CD8-positive, alpha-beta memory T cell (primary cell): ENCODE results near the gene SEC63. TPM values are rescaled to one million over a fixed set of nuclear protein-coding genes. Genes with fewer than 3 reads are reported as not detected.

Experiments
- CTCF ChIA-PET: fragments of 350-600 bp; sonication (Branson Sonifier 250); formaldehyde crosslinking; loops from one replicate; lab custom pipeline; 2021; ENCODE audit warnings: antibody characterized with exemption; lab: Charles Lee
- POLR2A ChIA-PET: fragments of 350-600 bp; sonication (Branson Sonifier 250); formaldehyde crosslinking; loops from one replicate; lab custom pipeline; 2021; ENCODE audit warnings: antibody characterized with exemption; lab: Charles Lee
- DNase-seq, 5 donors: peaks; one replicate each; pipeline versions ENCODE4 v3.0.0 to v3.0.0-alpha.2; 2020 to 2022; ENCODE audit warnings: mixed read lengths in 1 of 5
- H3K27ac ChIP-seq: one replicate; pipeline ENCODE4 v1.7.0; 2013; ENCODE audit warnings: low read depth, mild to moderate bottlenecking, low read length, moderate library complexity
- H3K27me3 ChIP-seq: 2 replicates; pipeline ENCODE4 v1.7.0; 2013; ENCODE audit warnings: low read length, mild to moderate bottlenecking; ENCODE audit not compliant: insufficient read depth, poor library complexity, severe bottlenecking
- H3K36me3 ChIP-seq: 2 replicates; pipeline ENCODE4 v1.7.0; 2013; ENCODE audit warnings: mild to moderate bottlenecking, low read length, moderate library complexity; ENCODE audit not compliant: insufficient read depth
- H3K4me1 ChIP-seq: 2 replicates; pipeline ENCODE4 v1.7.0; 2013; ENCODE audit warnings: mild to moderate bottlenecking, low read length, moderate library complexity; ENCODE audit not compliant: insufficient read depth
- H3K4me3 ChIP-seq: 2 replicates; pipeline ENCODE4 v1.7.0; 2013; ENCODE audit warnings: mild to moderate bottlenecking, low read length
- H3K9me3 ChIP-seq: 2 replicates; pipeline ENCODE4 v1.7.0; 2013; ENCODE audit warnings: mild to moderate bottlenecking, low read length
- H3K27ac Mint-ChIP-seq, 8 donors: one replicate each; pipeline ENCODE4 v1.8.0; 2020 to 2021; ENCODE audit warnings: mixed read lengths in 8 of 8, mild to moderate bottlenecking in 6 of 8, inconsistent platforms in 3 of 8, moderate library complexity in 3 of 8
- H3K27me3 Mint-ChIP-seq, 2 donors: one replicate each; pipeline ENCODE4 v1.8.0; 2020 to 2021; ENCODE audit warnings: mixed read lengths in 2 of 2, mild to moderate bottlenecking in 1 of 2, moderate library complexity in 1 of 2
- H3K36me3 Mint-ChIP-seq, 3 donors: one replicate each; pipeline ENCODE4 v1.8.0; 2020 to 2021; ENCODE audit warnings: mixed read lengths in 3 of 3, inconsistent platforms in 1 of 3, mild to moderate bottlenecking in 1 of 3
- H3K4me1 Mint-ChIP-seq, 3 donors: one replicate each; pipeline ENCODE4 v1.8.0; 2020 to 2021; ENCODE audit warnings: mixed read lengths in 3 of 3, inconsistent platforms in 1 of 3, mild to moderate bottlenecking in 1 of 3
- H3K4me3 Mint-ChIP-seq, 7 donors: one replicate each; pipeline ENCODE4 v1.8.0; 2020 to 2021; ENCODE audit warnings: mixed read lengths in 7 of 7, mild to moderate bottlenecking in 6 of 7, moderate library complexity in 4 of 7, inconsistent platforms in 2 of 7
- H3K9me3 Mint-ChIP-seq, 5 donors: one replicate each; pipeline ENCODE4 v1.8.0; 2020 to 2022; ENCODE audit warnings: mixed read lengths in 5 of 5, mild to moderate bottlenecking in 3 of 5, moderate library complexity in 2 of 5, inconsistent platforms in 1 of 5
- polyA plus RNA-seq: library from polyadenylated mRNA; unstranded; fragments of 300-500 nt; fragmentation: Illumina TruSeq; gene quantifications from one replicate; pipeline ENCODE4 v1.2.3, GENCODE V29; 2021
- total RNA-seq, 2 experiments: library from RNA; stranded (reverse); gene quantifications; one replicate each; pipeline ENCODE4 v1.2.3, GENCODE V29; 2021

SEC63 gene
- total and polyA plus RNA-seq, 3 experiments from 2014 or later, result 36.4 to 85.1 (median 75.0) TPM

GRCh38 chr6:107820338-107821261 lies 137.4 kb downstream of the SEC63 start:
- CTCF ChIA-PET, result interaction anchor here (0.8 to 4.7 kb wide), 5 partner anchors 13 to 94 kb away, joined by 3 to 65 read pairs (median 4); no protein-coding TSS in a partner anchor
- POLR2A ChIA-PET, result interaction anchor here (0.6 to 5.3 kb wide), 7 partner anchors 34 to 108 kb away, joined by 3 to 27 read pairs (median 3); no protein-coding TSS in a partner anchor
- Histone ChIP-seq H3K9me3 (no peaks in the 10 kb centered on the region), H3K36me3 (no peaks in the 10 kb centered on the region), H3K4me3 (peak overlapping the region; percentile 68), H3K27ac (peak overlapping the region; percentile 92), H3K4me1 (peaks cover 71% of the 10 kb centered on the region), H3K27me3 (no peaks in the 10 kb centered on the region)
- H3K9me3 Mint-ChIP-seq, result peaks cover 0 to 3% (median 0%) of the 10 kb centered on the region in 5 donors
- peak overlapping the region; percentile 95 to 100 (median 100) for H3K27ac Mint-ChIP-seq
- H3K4me1 Mint-ChIP-seq, result peaks cover 75 to 89% (median 86%) of the 10 kb centered on the region in 3 donors
- H3K27me3 Mint-ChIP-seq, result no peaks in the 10 kb centered on the region
- peak overlapping the region; percentile 93 to 97 (median 97) for H3K4me3 Mint-ChIP-seq
- peak in 4 of 5 donors; percentile 12 to 62 (median 48) for DNase-seq
- peaks cover 0 to 50% (median 11%) of the 10 kb centered on the region in 3 donors for H3K36me3 Mint-ChIP-seq

GRCh38 chr6:107819964-107820337 lies 138.1 kb downstream of the SEC63 start:
- no peaks in the 10 kb centered on the region for H3K9me3 ChIP-seq
- peaks cover 0 to 3% (median 0%) of the 10 kb centered on the region in 5 donors for H3K9me3 Mint-ChIP-seq
- H3K4me1 Mint-ChIP-seq, result peaks cover 73 to 91% (median 84%) of the 10 kb centered on the region in 3 donors
- no peaks in the 10 kb centered on the region for H3K27me3 Mint-ChIP-seq
- H3K36me3 Mint-ChIP-seq, result peaks cover 0 to 55% (median 15%) of the 10 kb centered on the region in 3 donors
- peak in 3 of 5 donors; percentile 34 to 61 (median 52) for DNase-seq
- peak overlapping the region; percentile 68 for H3K4me3 ChIP-seq
- H3K36me3 ChIP-seq, result no peaks in the 10 kb centered on the region
- H3K4me3 Mint-ChIP-seq, result peak overlapping the region; percentile 93 to 97 (median 97)
- peak overlapping the region; percentile 92 for H3K27ac ChIP-seq
- POLR2A ChIA-PET, result interaction anchor here (0.6 to 5.3 kb wide), 4 partner anchors 25 to 107 kb away, joined by 3 to 27 read pairs (median 4); no protein-coding TSS in a partner anchor
- H3K4me1 ChIP-seq, result peaks cover 68% of the 10 kb centered on the region
- no peaks in the 10 kb centered on the region for H3K27me3 ChIP-seq
- H3K27ac Mint-ChIP-seq, result peak overlapping the region; percentile 95 to 100 (median 100)
- CTCF ChIA-PET, result interaction anchor here (2.0 to 3.2 kb wide), 3 partner anchors 28 to 89 kb away, joined by 4 to 15 read pairs (median 10); no protein-coding TSS in a partner anchor

GRCh38 chr6:107819217-107819616 lies 138.8 kb downstream of the SEC63 start:
- ChIA-PET POLR2A (interaction anchor here (0.6 to 5.3 kb wide), 3 partner anchors 25 to 106 kb away, joined by 4 to 27 read pairs (median 5); no protein-coding TSS in a partner anchor), CTCF (interaction anchor here (1.8 to 3.2 kb wide), 4 partner anchors 29 to 115 kb away, joined by 4 to 15 read pairs (median 8); no protein-coding TSS in a partner anchor)
- Mint-ChIP-seq H3K4me1 (peaks cover 66 to 90% (median 80%) of the 10 kb centered on the region in 3 donors), H3K9me3 (peaks cover 0 to under 1% (median 0%) of the 10 kb centered on the region in 5 donors), H3K27ac (peak overlapping the region; percentile 95 to 100 (median 100)), H3K4me3 (peak overlapping the region; percentile 93 to 97 (median 97)), H3K36me3 (peaks cover 0 to 60% (median 17%) of the 10 kb centered on the region in 3 donors), H3K27me3 (no peaks in the 10 kb centered on the region)
- Histone ChIP-seq H3K27ac (no peak overlapping the region), H3K9me3 (no peaks in the 10 kb centered on the region), H3K4me1 (peaks cover 61% of the 10 kb centered on the region), H3K36me3 (no peaks in the 10 kb centered on the region), H3K27me3 (no peaks in the 10 kb centered on the region), H3K4me3 (no peak overlapping the region)
- DNase-seq, result no peak

- H3K36me3 Mint-ChIP-seq, result peaks cover 0 to 64% (median 19%) of the 10 kb centered on the region in 3 donors
- H3K36me3 ChIP-seq, result no peaks in the 10 kb centered on the region
- no peaks in the 10 kb centered on the region for H3K27me3 Mint-ChIP-seq
- no peaks in the 10 kb centered on the region for H3K9me3 ChIP-seq
- peak overlapping the region in 7 of 8 donors; percentile 72 to 100 (median 95) for H3K27ac Mint-ChIP-seq
- peaks cover 65 to 94% (median 83%) of the 10 kb centered on the region in 3 donors for H3K4me1 Mint-ChIP-seq
- H3K4me3 ChIP-seq, result no peak overlapping the region
- ChIA-PET CTCF (interaction anchor here (0.8 to 3.2 kb wide), 7 partner anchors 11 to 114 kb away, joined by 3 to 15 read pairs (median 4); no protein-coding TSS in a partner anchor), POLR2A (interaction anchor here (5.3 kb wide), 1 partner anchor 32 kb away, joined by 27 read pairs; no protein-coding TSS in a partner anchor)
- no peak overlapping the region for H3K27ac ChIP-seq
- H3K27me3 ChIP-seq, result no peaks in the 10 kb centered on the region
- H3K4me3 Mint-ChIP-seq, result peak overlapping the region in 6 of 7 donors; percentile 36 to 93 (median 61)
- no peaks in the 10 kb centered on the region for H3K9me3 Mint-ChIP-seq
- H3K4me1 ChIP-seq, result peaks cover 59% of the 10 kb centered on the region
- no peak for DNase-seq
Observed at GRCh38 chr6:107818272-107818671, 139.7 kb downstream of the SEC63 start.

- Mint-ChIP-seq H3K4me1 (peaks cover 61 to 94% (median 84%) of the 10 kb centered on the region in 3 donors), H3K9me3 (no peaks in the 10 kb centered on the region), H3K36me3 (peaks cover 0 to 62% (median 19%) of the 10 kb centered on the region in 3 donors), H3K4me3 (peak overlapping the region; percentile 33 to 80 (median 55)), H3K27me3 (no peaks in the 10 kb centered on the region), H3K27ac (peak overlapping the region; percentile 72 to 100 (median 92))
- DNase-seq, result no peak
- H3K4me1 ChIP-seq, result peaks cover 59% of the 10 kb centered on the region
- H3K27ac ChIP-seq, result no peak overlapping the region
- H3K4me3 ChIP-seq, result no peak overlapping the region
- CTCF ChIA-PET, result interaction anchor here (0.8 to 3.2 kb wide), 6 partner anchors 11 to 113 kb away, joined by 3 to 15 read pairs (median 4); no protein-coding TSS in a partner anchor
- no peaks in the 10 kb centered on the region for H3K36me3 ChIP-seq
- H3K27me3 ChIP-seq, result no peaks in the 10 kb centered on the region
- POLR2A ChIA-PET, result interaction anchor here (5.3 kb wide), 1 partner anchor 31 kb away, joined by 27 read pairs; no protein-coding TSS in a partner anchor
- no peaks in the 10 kb centered on the region for H3K9me3 ChIP-seq
Observed at GRCh38 chr6:107817784-107818183, 140.2 kb downstream of the SEC63 start.

Other genes starting within 250 kb of the SEC63 start
- 10 to 100 TPM; 15.3 to 15.4 TPM for gene SCML4, start 133.9 kb downstream of the SEC63 start, total RNA-seq
- 103 TPM for gene SCML4, start 133.9 kb downstream of the SEC63 start, polyA plus RNA-seq
- gene OSTM1, start 116.5 kb upstream of the SEC63 start, total RNA-seq, result 10 to 100 TPM; 26.2 to 26.4 TPM
- gene OSTM1, start 116.5 kb upstream of the SEC63 start, polyA plus RNA-seq, result 47.8 TPM
- gene NR2E1, start 207.8 kb upstream of the SEC63 start, total RNA-seq, result not detected
- not detected for gene NR2E1, start 207.8 kb upstream of the SEC63 start, polyA plus RNA-seq